Measurements from ENCODE around the gene MOB2.

DNA sequence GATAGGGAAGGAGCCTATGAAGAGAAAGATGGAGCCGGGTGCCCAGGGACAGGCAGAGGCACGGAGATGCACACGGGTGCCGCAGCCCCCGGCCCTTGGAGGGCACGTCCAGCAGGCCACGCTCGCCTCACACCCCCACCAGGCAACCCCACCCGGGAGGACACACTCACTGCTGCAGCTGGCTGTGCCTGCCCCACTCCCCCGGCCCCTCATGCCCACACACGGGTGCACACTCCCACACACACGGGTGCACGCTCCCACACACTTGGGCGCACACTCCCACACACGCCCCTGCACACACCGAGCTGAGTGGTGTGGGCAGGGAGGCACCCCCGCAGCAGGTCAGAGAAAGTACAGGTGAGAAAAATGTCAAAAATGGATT is 1.1 kb downstream of the MOB2 start:
- TF ChIP-seq ZFP3 (CRISPR knock-in tag; IDR thresholded peaks at IDR 0.05) = no peak
- TF ChIP-seq CSDC2 (CRISPR knock-in tag; IDR thresholded peaks at IDR 0.05) = no peak
- TF ChIP-seq ZNF565 (CRISPR knock-in tag; conservative IDR thresholded peaks at IDR 0.05; ENCODE audit: low read depth) = no peak
- TF ChIP-seq, protein P1, sequence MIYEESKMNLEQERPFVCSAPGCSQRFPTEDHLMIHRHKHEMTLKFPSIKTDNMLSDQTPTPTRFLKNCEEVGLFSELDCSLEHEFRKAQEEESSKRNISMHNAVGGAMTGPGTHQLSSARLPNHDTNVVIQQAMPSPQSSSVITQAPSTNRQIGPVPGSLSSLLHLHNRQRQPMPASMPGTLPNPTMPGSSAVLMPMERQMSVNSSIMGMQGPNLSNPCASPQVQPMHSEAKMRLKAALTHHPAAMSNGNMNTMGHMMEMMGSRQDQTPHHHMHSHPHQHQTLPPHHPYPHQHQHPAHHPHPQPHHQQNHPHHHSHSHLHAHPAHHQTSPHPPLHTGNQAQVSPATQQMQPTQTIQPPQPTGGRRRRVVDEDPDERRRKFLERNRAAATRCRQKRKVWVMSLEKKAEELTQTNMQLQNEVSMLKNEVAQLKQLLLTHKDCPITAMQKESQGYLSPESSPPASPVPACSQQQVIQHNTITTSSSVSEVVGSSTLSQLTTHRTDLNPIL (CRISPR knock-in tag; IDR thresholded peaks at IDR 0.05; ENCODE audit: low read depth) = no peak
- TF ChIP-seq ARNTL (CRISPR knock-in tag; IDR thresholded peaks at IDR 0.05; ENCODE audit: borderline replicate concordance, low read depth) = no peak
- no peak for TF ChIP-seq ZNF70 (CRISPR knock-in tag; IDR thresholded peaks at IDR 0.05)
